Right lobe of liver (tissue), 6 donors: ENCODE measurements around the gene SLC13A3. TPM values are rescaled to one million over a fixed set of nuclear protein-coding genes. Genes with fewer than 3 reads are reported as not detected.

Experiments
- ATAC-seq, 4 donors: fragments of 200-7000 bp; cut with Tn5 transposase; one replicate each; pipeline ENCODE4 v1.9.1; 2020; ENCODE audit warnings: mild to moderate bottlenecking in 4 of 4, moderate library complexity in 4 of 4
- DNase-seq, 3 donors: peaks; one replicate each; pipeline ENCODE4 v3.0.0-alpha.2; 2020
- H3K27ac ChIP-seq, 3 donors: fragments of 200-600 bp; one replicate each; pipeline ENCODE4 v1.8.0; 2022
- H3K27me3 ChIP-seq, 2 donors: fragments of 200-600 bp; one replicate each; pipeline ENCODE4 v1.8.0; 2022
- H3K36me3 ChIP-seq, 4 donors: fragments of 200-600 bp; sonication (generic) in 1 of 4; one replicate each; pipeline versions ENCODE4 v1.5.1 to v1.8.0; 2017 to 2022; ENCODE audit warnings: control low read depth in 1 of 4
- H3K4me1 ChIP-seq, 4 donors: fragments of 200-600 bp; sonication (generic) in 1 of 4; one replicate each; pipeline versions ENCODE4 v1.5.1 to v1.8.0; 2017 to 2022; ENCODE audit warnings: control low read depth in 1 of 4
- H3K4me3 ChIP-seq, 3 donors: fragments of 200-600 bp; one replicate each; pipeline ENCODE4 v1.8.0; 2022
- H3K9me3 ChIP-seq, 4 donors: fragments of 200-600 bp; sonication (generic) in 1 of 4; one replicate each; pipeline versions ENCODE4 v1.5.1 to v1.8.0; 2017 to 2022; ENCODE audit warnings: control low read depth in 1 of 4
- POLR2A ChIP-seq: fragments of 450-650 bp; IDR thresholded peaks from one replicate; pipeline ENCODE4 v1.6.1; 2017; ENCODE audit warnings: antibody characterized with exemption, mild to moderate bottlenecking
- WGBS: methylation state at CpG from one replicate; pipeline ENCODE4 v1.1.6; 2018; ENCODE audit warnings: low coverage, low lambda C conversion rate; ENCODE audit not compliant: insufficient coverage; ENCODE audit errors: missing lambda C conversion rate; 5-methylcytosine and 5-hydroxymethylcytosine counted together
- intact Hi-C, 2 donors: fragments of 100-400 bp; cut with DNase I; formaldehyde crosslinking; loops; one replicate each; pipeline versions ENCODE4 v1.11.2 to v1.14.1; 2022
- total RNA-seq, 6 experiments: library from RNA; depleted of rRNA in 2 of 6; stranded (reverse); fragments of >200 nt in 2 of 6; fragmentation: NEBNext Ultra II Directional in 3 of 6; extraction: Animal tissue kit (Norgen Biotek cat#: 25700) in 3 of 6; gene quantifications; one replicate each; pipeline versions ENCODE4 v1.1.0 to v1.2.4, GENCODE V29; 2016 to 2023
- TF ChIP-seq, protein P1 (sequence below), 4 donors: fragments of 200-600 bp in 3 of 4; fragments of 450-650 bp in 1 of 4; IDR thresholded peaks; one replicate each; pipeline versions ENCODE4 v1.5.1 to v1.8.0; 2016 to 2022; ENCODE audit warnings: antibody characterized with exemption in 4 of 4, mild to moderate bottlenecking in 2 of 4
- donor health status: DM: no; HTN: yes; CAD: no.
- donor health status: DM: no; HTN: no; CAD: no.
- donor health status: DM: no; HTN: no; CAD: no.
- donor health status: DM: no; HTN: yes; CAD: no.
- donor health status: DM: no; HTN: yes; CAD: no.

SLC13A3 gene
- total RNA-seq, 6 experiments from 2014 or later: 3.7 to 14.6 (median 9.3) TPM

DNA sequence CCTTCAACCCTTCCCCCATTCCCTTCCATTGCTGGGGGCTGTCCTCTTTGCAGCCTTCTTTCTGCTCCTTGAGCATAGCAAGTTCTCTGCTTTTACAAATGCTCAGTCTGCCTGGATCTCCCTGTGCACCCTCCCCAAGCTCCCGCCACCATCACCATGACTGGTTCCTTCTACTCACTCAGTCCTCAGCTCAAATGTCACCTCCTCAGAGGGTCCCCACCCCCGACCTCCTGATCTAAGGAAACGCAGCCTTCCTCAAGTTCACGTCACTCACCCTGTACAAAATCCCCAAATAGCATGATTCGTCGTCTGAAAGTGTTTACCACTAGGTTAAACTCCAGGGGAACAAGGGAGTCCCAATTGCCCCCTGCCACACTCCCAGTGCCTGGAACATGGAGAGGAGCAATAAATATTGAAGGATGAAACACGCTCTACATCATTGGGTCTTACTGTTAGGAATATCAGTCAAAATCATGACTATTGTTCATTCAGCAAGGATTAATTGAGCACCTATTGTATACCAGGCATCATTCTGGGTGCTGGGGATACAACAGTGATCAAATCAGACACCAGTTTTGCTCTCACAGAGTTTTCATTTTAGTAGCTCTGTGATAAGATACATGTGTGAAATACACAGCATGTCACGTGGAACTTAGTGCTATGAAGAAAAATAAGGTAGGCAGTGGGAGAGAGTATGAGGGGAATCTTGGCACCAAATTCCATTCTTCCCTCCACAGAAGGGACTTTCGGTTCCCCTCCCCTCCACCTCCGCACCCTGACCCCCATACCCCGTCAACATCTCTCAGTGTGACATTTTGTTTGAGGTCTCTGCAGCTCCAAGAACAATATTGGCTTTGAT lies 22.4 kb upstream of the SLC13A3 start:
- intact Hi-C loops: no loop called here
- 71% methylated on average over 8 of the region's 11 CpGs for WGBS
- TF ChIP-seq POLR2A: no peak
- TF ChIP-seq, protein P1, sequence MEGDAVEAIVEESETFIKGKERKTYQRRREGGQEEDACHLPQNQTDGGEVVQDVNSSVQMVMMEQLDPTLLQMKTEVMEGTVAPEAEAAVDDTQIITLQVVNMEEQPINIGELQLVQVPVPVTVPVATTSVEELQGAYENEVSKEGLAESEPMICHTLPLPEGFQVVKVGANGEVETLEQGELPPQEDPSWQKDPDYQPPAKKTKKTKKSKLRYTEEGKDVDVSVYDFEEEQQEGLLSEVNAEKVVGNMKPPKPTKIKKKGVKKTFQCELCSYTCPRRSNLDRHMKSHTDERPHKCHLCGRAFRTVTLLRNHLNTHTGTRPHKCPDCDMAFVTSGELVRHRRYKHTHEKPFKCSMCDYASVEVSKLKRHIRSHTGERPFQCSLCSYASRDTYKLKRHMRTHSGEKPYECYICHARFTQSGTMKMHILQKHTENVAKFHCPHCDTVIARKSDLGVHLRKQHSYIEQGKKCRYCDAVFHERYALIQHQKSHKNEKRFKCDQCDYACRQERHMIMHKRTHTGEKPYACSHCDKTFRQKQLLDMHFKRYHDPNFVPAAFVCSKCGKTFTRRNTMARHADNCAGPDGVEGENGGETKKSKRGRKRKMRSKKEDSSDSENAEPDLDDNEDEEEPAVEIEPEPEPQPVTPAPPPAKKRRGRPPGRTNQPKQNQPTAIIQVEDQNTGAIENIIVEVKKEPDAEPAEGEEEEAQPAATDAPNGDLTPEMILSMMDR (IDR thresholded peaks at IDR 0.05): no peak

DNA sequence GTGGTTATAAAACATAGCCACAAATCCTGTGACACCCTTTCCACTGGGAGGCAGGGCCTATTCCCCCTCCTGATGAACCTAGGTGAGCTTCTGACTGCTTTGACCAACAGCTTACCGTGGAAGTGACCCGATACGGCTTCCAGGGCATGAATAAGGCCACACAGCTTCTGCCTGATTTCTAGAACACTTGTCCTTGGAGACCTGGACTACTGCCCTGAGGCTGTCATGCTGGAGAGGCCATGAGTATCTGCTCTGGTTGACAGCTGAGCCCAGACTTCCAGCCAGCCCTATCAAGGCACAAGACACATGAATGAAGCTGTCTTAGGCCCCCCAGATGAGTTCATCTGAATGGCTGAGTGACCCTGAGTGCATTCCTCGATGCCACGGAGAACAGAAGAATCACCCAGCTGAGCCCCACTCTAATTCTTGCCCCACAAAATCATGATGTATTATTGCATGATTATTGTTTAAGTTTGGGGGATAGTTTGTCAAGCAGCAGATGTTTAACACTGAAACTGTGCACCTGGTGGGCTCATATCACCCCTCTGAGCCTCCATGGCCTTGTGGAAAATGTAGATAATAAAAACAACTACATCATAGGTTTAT lies 21.4 kb upstream of the SLC13A3 start:
- DNase-seq (no peak), ATAC-seq (no peak)
- Histone ChIP-seq H3K27ac (no peak overlapping the region), H3K4me3 (no peak overlapping the region), H3K27me3 (no peaks in the 10 kb centered on the region), H3K36me3 (no peaks in the 10 kb centered on the region), H3K4me1 (peaks cover 0 to 32% (median 12%) of the 10 kb centered on the region in 4 donors), H3K9me3 (no peaks in the 10 kb centered on the region)
- TF ChIP-seq POLR2A: no peak
- TF ChIP-seq, protein P1 (IDR thresholded peaks at IDR 0.05): no peak
- intact Hi-C loops: no loop called here
- WGBS: no CpG with 5 or more reads among the region's 5 CpGs

More for the DNA sequence above, 22.4 kb upstream of the SLC13A3 start:
- Histone ChIP-seq H3K27ac (no peak overlapping the region), H3K4me1 (peaks cover 0 to 31% (median 8%) of the 10 kb centered on the region in 4 donors), H3K4me3 (no peak overlapping the region), H3K9me3 (no peaks in the 10 kb centered on the region), H3K36me3 (no peaks in the 10 kb centered on the region), H3K27me3 (no peaks in the 10 kb centered on the region)
- DNase-seq (no peak), ATAC-seq (no peak)

DNA sequence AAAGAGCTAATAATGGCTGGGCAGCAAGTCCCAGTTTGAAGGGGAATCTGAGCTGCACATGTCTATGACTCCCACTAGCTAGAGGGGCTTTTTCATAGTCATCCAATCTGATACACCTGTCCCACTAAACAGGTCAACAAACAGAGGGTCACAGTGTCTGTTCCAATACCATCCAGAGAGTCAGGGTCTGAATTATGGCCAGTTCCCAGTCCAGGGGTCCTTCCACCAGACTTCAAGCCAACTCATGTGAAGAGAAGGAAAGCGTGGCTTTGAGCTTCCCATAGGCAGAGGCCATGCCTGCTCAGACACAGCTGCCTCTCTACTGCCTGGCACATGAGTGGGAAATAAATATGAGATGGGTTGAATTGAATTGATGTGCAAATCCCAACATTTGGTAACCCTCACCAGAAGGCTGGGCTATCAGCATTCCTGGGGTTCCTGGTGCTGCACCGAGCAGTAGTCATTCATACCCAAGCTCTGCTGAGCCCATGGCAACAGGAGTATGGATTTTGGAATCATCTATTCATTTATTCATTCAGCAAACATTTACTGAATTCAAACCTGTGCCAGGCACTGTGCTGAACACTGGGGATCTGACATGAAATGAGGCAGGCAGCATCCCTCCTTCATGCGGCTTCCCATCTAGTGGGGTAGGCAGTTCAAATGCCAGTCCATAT lies 20.7 kb upstream of the SLC13A3 start:
- Histone ChIP-seq H3K27ac (peak overlapping the region in 1 of 3 donors; percentile 29), H3K4me1 (peaks cover 0 to 33% (median 13%) of the 10 kb centered on the region in 4 donors), H3K27me3 (no peaks in the 10 kb centered on the region), H3K4me3 (no peak overlapping the region), H3K9me3 (no peaks in the 10 kb centered on the region), H3K36me3 (no peaks in the 10 kb centered on the region)
- DNase-seq (no peak), ATAC-seq (no peak)
- TF ChIP-seq, protein P1 (IDR thresholded peaks at IDR 0.05): no peak
- no peak for TF ChIP-seq POLR2A
- intact Hi-C loops: no loop called here
- whole genome bisulfite sequencing: 94% methylated on average over 2 of the region's 3 CpGs

DNA sequence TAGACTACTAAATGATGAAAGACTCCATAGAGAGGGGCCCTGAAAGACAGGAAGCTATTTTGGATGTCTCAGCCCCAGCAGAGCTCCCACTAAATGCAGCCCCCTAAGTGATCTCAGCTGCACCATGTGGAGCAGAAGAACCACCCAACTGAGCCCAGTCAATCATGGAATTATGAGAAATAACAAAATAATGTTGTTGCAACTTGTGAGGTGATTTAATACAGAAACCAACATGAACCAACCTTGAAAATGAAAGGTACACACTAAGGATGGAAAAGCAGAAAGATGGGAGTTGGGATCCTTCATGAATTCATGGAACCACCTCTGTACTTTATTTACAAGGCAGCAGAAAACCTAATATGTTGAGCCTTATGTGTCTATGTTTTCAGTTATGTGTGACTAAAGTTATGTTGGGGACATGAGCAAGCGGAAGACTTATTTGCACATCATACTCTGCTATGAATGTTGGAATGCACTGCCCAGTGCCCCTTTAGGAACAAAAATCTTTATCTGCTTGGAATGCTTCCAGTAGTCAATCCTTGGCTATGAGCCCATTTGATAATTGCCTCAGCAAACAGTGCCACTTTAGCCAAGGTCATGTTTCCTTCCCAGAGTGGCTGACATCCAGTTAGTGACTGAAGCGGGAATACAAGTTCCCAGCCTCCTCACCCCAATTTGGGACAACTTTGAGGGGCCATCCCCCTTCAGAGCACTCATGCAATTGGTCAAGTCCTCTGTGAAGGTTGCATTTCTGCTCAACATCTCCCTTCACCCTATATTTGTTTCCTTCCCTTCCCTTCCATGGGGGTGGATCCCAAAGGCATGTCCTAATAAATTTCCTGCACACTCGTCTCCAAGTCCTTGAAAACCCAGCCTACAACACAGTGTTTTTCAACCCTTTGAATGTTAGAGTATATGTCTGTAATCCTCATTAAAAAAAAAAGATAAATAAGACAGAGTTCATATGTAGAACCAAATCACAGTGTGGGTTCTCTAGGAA lies 19.6 kb upstream of the SLC13A3 start:
- Histone ChIP-seq H3K4me1 (peaks cover 0 to 34% (median 14%) of the 10 kb centered on the region in 4 donors), H3K36me3 (no peaks in the 10 kb centered on the region), H3K9me3 (no peaks in the 10 kb centered on the region), H3K27ac (peak overlapping the region in 1 of 3 donors; percentile 29), H3K27me3 (no peaks in the 10 kb centered on the region), H3K4me3 (no peak overlapping the region)
- DNase-seq (peak in 1 of 3 donors; percentile 53), ATAC-seq (peak; percentile 54 to 58 (median 57))
- no peak for TF ChIP-seq POLR2A
- TF ChIP-seq, protein P1 (IDR thresholded peaks at IDR 0.05): no peak
- 15% methylated on average over 2 of the region's 3 CpGs for WGBS
- intact Hi-C loops: no loop called here
